GM19035 (cell line): ENCODE measurements around the gene SP3.

Source experiments
- ATAC-seq: cut with Tn5 transposase; IDR thresholded peaks from one replicate; pipeline ENCODE4 v1.9.1; 2021; ENCODE audit not compliant: unreplicated experiment

The SP3 gene

GRCh38 chr2:173969886-173970285 is 4.7 kb upstream of the SP3 start:
- ATAC-seq = no peak

- no peak for ATAC-seq
Observed at GRCh38 chr2:173968551-173968950, 3.4 kb upstream of the SP3 start.

- no peak for ATAC-seq
Observed at GRCh38 chr2:173966274-173967098, 1.3 kb upstream of the SP3 start.

DNA sequence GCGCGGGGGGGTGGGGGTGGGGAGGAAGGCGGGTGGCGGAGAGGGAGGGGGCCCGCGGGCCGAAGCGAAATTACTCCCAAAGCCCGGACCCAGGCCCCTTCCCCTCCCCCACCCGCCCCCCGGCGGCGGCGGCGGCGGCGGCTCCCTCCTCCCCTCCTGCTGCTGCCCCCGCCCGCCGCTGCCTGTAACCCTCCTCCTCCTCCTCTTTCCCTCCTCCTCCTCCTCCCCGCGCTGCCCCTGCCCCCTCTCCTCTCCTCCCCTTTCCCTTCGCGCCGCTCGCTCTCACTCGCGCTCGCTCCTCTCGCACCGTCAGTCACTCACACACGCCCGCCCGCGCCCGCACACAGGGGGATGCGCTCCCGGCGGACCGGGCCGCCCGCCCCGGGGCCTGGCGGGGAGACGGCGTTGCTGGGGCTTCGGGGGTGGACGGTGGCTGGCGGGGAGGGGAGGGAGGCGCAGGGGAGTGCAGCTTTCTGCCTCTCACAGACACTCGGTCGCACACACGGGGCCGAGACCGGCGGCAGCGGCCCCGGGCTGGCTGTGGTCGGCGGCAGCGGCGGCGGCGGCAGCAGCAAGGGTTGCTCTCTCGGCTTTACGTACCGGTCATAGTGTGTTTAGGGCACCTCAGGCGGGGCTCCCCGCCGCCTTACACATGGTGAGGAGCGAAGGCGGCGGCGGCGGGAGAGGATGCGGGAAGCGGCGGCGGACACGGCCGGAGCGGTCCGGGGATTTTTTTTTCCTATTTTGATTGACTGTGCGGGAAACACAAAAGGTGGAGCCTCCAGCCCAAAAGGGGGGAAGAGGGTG is 405 bp downstream of the SP3 start:
- ATAC-seq = peak; percentile 23

GRCh38 chr2:173963817-173964564 is 1.2 kb downstream of the SP3 start:
- ATAC-seq = peak; percentile 54

DNA sequence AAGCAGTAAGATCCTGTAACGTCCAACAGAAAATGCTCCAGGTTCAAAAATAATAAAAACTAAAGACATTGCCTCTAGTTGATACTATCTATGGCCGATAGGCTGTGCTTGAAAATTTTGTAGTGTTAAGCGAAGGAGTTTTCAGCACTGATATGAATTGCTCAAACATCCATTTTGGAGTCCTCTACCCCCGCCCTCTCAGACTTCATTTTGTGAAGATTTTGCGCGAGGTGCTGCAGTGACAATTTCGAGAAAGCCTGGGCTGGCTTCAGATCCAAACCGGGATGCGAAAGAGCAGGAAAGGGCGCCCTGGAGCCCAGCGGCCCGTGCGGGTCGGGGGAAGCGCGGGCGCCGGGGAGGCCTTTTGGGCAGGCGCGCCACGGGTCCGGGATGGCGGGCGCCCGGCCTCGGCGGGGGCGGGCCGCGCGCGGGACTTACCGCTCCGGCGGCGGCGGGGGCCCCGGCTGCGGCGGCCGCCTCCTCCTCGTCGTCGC is 1.8 kb downstream of the SP3 start:
- ATAC-seq = peak; percentile 20

- no peak for ATAC-seq
Observed at GRCh38 chr2:173962583-173963110, 2.5 kb downstream of the SP3 start.

DNA sequence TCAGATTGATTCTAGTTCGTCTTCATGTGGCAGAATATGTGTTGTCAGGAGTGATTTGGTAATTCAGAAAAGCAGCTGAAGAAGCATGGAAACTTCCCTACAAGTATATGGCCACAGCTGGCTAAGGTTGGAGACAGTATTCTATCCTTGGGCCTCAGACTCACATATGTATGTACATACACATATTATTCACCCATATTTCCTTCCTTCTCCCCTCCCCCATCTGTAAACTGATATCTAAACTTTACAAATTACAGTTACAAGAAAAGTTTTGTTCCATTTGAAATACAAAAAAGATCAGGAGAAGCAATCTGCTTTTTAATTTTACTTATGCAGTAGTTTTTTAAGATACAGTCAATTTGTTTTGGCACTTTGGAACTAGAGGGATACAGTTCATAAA is 3.1 kb downstream of the SP3 start:
- ATAC-seq = no peak

- ATAC-seq = no peak
Observed at GRCh38 chr2:173961346-173961705, 3.8 kb downstream of the SP3 start.

DNA sequence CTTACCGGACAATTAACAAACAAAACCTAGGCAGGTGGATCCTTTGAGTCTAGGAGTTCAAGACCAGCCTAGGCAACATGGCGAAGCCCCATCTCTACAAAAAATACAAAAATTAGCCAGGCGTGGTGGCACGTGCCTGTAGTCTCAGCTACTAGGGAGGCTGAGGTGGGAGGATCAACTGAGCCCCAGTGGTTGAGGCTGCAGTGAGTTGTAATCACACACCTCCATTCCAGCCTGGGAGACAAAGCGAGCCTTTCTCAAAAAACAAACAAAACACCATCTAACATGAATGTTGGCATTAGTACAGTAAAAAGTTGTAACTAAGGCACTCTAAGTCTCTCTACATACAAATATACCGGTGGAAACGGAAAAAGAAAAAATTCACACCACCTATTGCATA is 5.3 kb downstream of the SP3 start:
- no peak for ATAC-seq

DNA sequence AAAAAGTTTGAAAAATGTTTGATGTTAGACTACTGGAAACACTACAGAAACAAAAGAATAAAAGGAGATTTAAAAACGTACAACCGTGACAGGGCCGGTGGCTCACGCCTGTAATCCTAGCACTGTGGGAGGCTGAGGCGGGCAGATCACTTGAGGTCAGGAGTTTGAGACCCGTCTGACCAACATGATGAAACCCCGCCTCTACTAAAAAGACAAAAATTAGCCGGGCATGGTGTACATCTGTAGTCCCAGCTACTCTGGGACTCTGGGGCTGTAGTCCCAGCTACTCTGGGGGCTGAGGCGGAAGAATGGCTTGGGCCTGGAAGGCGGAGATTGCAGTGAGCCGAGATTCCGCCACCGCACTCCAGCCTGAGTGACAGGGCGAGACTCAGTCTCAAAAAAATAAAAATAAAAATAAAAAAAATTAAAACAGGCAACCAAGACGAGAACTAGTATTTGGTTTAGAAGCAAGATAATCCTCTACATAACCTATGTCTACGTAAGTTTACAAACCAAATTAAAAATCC is 5.8 kb downstream of the SP3 start:
- no peak for ATAC-seq

GRCh38 chr2:173958198-173958846 is 6.9 kb downstream of the SP3 start:
- ATAC-seq = no peak

- no peak for ATAC-seq
Observed at GRCh38 chr2:173957517-173957916, 7.7 kb downstream of the SP3 start.

- no peak for ATAC-seq
Observed at GRCh38 chr2:173956454-173956853, 8.7 kb downstream of the SP3 start.

GRCh38 chr2:173955867-173956266 is 9.3 kb downstream of the SP3 start:
- no peak for ATAC-seq

GRCh38 chr2:173955004-173955403 is 10.2 kb downstream of the SP3 start:
- ATAC-seq = no peak

DNA sequence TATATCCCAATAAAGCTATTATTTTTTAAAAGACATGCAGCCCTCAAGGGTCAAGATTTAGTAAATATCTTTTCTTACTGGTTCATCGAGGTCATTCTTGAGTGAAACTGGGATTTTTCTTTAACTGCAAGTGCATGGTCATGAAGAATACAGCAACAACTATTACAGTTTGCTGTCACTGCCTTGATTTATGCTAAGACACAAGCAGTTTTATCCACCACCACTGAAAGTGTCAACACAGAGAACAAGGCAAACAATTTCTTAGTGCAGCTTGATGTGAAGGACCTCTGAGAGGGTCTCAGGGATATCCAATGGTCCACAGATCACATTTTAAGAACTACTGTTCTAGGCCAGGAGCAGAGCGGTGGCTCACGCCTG is 12.1 kb downstream of the SP3 start:
- no peak for ATAC-seq

DNA sequence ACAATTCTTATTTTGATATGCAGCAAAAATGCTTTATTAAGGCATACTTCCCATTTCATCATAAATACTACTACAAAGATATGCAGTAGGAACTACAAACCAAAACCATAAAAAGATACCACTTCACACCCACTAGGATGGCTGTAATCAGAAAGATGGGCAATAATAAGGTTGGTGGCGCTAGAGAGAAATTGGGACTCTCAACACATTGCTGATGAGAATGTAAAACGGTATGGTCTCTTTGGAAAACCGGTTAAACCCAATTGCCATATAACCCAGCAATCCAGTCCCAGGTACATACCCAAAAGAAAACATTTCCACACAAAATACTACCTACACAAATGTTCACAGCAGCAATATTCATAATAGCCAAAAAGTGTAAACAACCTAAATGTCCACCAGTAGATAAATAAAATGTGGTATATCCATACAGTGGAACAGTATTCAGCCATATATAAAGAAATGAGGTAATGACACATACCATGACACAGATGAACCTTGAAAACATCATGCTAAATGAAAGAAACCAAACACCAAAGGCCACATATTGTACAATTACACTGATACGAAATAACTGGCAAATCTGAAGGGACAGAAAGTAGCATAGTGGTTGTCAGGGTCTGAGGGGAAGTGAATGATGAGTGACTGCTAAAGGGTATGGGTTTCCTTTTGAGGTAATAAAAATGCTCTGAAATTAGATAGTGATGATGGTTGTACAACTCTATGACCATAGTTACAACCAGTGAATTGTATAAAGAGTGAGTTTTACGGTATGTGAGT is 12.7 kb downstream of the SP3 start:
- no peak for ATAC-seq

DNA sequence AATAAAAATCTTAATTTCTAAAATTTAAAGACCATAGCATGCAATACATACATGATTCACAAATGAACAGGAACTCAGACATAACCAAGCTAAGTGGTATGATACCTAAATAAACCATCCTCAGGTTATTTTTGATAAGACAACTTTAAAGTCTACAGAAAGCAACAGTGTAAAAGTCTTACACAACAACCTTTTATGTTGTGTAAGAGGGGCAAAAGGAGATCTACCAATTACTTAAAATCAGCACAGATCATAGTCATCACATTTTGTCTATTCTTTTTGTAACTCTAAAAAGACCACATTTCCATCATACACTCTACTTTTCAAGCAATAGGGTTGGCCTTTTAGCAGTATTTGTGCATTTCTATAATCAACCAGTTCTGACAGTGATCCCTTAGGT is 16.3 kb downstream of the SP3 start:
- no peak for ATAC-seq

DNA sequence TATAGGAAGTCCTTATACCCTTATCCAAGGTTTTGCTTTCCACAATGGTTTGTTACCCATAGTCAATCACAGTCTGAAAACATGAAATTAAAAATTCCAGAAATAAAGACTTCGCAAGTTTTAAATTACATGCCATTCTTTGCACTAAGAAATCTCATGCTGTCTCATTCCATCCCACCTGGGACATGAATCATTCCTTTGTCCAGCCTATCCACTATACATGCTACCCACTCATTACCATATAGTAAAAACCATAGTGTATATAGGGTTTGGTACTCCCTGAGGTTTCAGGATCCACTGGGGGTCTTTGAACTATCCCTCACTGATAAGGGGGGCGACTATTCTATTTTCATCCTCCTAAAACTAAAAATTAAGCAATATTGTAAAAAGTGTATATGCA is 17.0 kb downstream of the SP3 start:
- no peak for ATAC-seq
